Sigmoid colon (tissue), 7 donors: ENCODE results near the gene SYNGR4. TPM values are rescaled to one million over a fixed set of nuclear protein-coding genes. Genes with fewer than 3 reads are reported as not detected.
"Not testable (repeated sequence)": the region's sequence is repeated elsewhere in the genome, so short reads cannot be mapped to it uniquely, and the experiment has no call there.

Experiments
- DNase-seq: peaks from one replicate; pipeline ENCODE4 v3.0.0-alpha.2; 2019
- H3K27ac ChIP-seq, 4 donors: fragments of 200-600 bp; sonication (generic); one replicate each; pipeline ENCODE4 v1.5.1; 2016 to 2019; ENCODE audit warnings: mild to moderate bottlenecking in 1 of 4
- H3K27me3 ChIP-seq, 3 donors: fragments of 200-600 bp; sonication (generic); one replicate each; pipeline ENCODE4 v1.5.1; 2019; ENCODE audit warnings: mild to moderate bottlenecking in 1 of 3
- H3K36me3 ChIP-seq, 4 donors: fragments of 200-600 bp; sonication (generic); one replicate each; pipeline ENCODE4 v1.5.1; 2016 to 2019
- H3K4me1 ChIP-seq, 4 donors: fragments of 200-600 bp; sonication (generic); one replicate each; pipeline ENCODE4 v1.5.1; 2017 to 2019
- H3K4me3 ChIP-seq, 4 donors: fragments of 200-600 bp; sonication (generic); one replicate each; pipeline ENCODE4 v1.5.1; 2017 to 2019; ENCODE audit warnings: mild to moderate bottlenecking in 2 of 4, moderate library complexity in 1 of 4
- H3K9me3 ChIP-seq, 4 donors: fragments of 200-600 bp in 3 of 4; sonication (generic) in 3 of 4; one replicate each; pipeline versions ENCODE4 v1.5.1 to v1.6.1; 2013 to 2019
- CTCF ChIP-seq, 4 experiments: fragments of 450-650 bp in 3 of 4; fragments of 200-600 bp in 1 of 4; IDR thresholded peaks; one replicate each; pipeline ENCODE4 v1.5.1; 2016 to 2019; ENCODE audit warnings: antibody characterized with exemption in 4 of 4, mild to moderate bottlenecking in 3 of 4, moderate library complexity in 2 of 4
- EP300 ChIP-seq, 4 donors: sonication (generic); formaldehyde crosslinking; IDR thresholded peaks; one replicate each; pipeline ENCODE4 v1.6.1; 2017; ENCODE audit warnings: antibody characterized with exemption in 4 of 4
- POLR2A ChIP-seq, 2 donors: fragments of 450-650 bp; IDR thresholded peaks; one replicate each; pipeline ENCODE4 v1.6.1; 2016; ENCODE audit warnings: antibody characterized with exemption in 2 of 2, mild to moderate bottlenecking in 2 of 2, moderate library complexity in 2 of 2
- POLR2AphosphoS5 ChIP-seq, 4 donors: sonication (generic); formaldehyde crosslinking; IDR thresholded peaks; one replicate each; pipeline ENCODE4 v1.6.1; 2017; ENCODE audit warnings: antibody characterized with exemption in 4 of 4
- WGBS, 2 donors: extraction: QIAGEN DNeasy Blood & Tissue Kit; methylation state at CpG; one replicate each; pipeline ENCODE4 v1.1.7; 2013; 5-methylcytosine and 5-hydroxymethylcytosine counted together
- intact Hi-C: fragments of 100-400 bp; cut with DNase I; formaldehyde crosslinking; loops from one replicate; pipeline ENCODE4 v1.15.1; 2023
- polyA plus RNA-seq, 3 donors: library from polyadenylated mRNA; stranded (reverse); fragments of 200-250 nt; gene quantifications; one replicate each; pipeline ENCODE4 v1.2.3, GENCODE V29; 2013
- total RNA-seq, 4 donors: library from RNA; depleted of rRNA; stranded (reverse); fragments of >200 nt; gene quantifications; one replicate each; pipeline ENCODE4 v1.1.0, GENCODE V29; 2016
- donor health status: healthy with polysubstance abuse.
- donor health status: Bipolar disorder and iron deficiency.
- donor health status: healthy.

Gene SYNGR4
- total and polyA plus RNA-seq, 7 donors: 0.25 TPM; not detected in 6

GRCh38 chr19:48365602-48366001 is 1.4 kb downstream of the SYNGR4 start:
- Histone ChIP-seq H3K36me3 (no peaks in the 10 kb centered on the region), H3K9me3 (no peaks in the 10 kb centered on the region), H3K4me3 (no peak overlapping the region), H3K27me3 (no peaks in the 10 kb centered on the region), H3K4me1 (peaks cover 0 to 12% (median 8%) of the 10 kb centered on the region in 4 donors), H3K27ac (no peak overlapping the region)
- DNase-seq: no peak
- intact Hi-C loops: no loop called here
- TF ChIP-seq POLR2AphosphoS5 (IDR thresholded peaks at IDR 0.05) (no peak), CTCF (IDR thresholded peaks at IDR 0.05) (no peak), POLR2A (IDR thresholded peaks at IDR 0.05) (no peak)
- 95 to 96% methylated on average over 11 of the region's 11 CpGs for WGBS, 2 donors

DNA sequence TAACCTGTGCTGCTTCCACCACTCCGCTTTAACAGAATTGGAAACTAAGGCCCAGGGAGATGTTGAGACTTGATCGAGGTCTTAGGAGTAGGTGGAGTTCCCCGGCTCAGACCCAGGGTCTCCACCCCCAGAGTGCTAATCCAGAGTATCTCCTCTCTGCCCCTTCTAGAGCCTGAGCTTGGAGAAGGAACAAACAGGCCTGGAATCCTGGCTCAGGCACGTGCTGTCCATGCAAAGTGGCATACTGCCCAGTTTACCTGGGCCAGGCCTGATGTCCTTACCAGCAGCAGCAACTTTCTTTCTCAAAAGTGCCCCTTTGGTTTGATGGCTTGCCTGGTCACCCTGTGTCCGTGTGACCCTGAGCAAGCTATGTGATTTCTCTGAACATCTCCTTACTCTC is 3.7 kb downstream of the SYNGR4 start:
- 64 to 79% methylated on average over 5 of the region's 5 CpGs for WGBS, 2 donors
- Histone ChIP-seq H3K4me3 (no peak overlapping the region), H3K4me1 (peaks cover 0 to 12% (median 8%) of the 10 kb centered on the region in 4 donors), H3K27me3 (no peaks in the 10 kb centered on the region), H3K9me3 (no peaks in the 10 kb centered on the region), H3K27ac (no peak overlapping the region), H3K36me3 (no peaks in the 10 kb centered on the region)
- intact Hi-C loops: no loop called here
- TF ChIP-seq CTCF (IDR thresholded peaks at IDR 0.05) (no peak), POLR2AphosphoS5 (IDR thresholded peaks at IDR 0.05) (no peak), POLR2A (IDR thresholded peaks at IDR 0.05) (no peak), EP300 (IDR thresholded peaks at IDR 0.05) (no peak)
- DNase-seq: no peak

DNA sequence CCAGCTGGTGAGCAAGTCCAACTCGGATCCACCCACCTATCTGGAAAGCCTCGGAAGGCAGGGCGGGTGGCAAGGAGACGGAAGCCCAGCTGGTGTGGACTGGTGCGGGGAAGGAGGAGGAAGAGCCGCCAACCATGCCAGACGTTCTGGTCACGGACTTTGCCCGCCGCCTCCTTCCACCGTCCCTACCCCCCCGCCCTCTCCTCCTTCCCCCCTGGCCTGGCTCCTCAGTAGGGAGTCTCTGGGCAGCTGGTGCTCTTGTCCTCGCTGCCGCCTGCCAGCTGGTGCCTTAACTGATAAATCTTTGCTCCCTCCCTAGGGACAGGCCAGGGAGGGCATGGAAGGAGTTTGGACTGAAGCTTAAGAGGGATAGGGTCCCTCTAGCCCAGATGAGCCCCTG is 4.8 kb downstream of the SYNGR4 start:
- no peak overlapping the region for H3K4me3 ChIP-seq
- 16 to 71% methylated on average over 14 of the region's 14 CpGs for WGBS, 2 donors
- no peak for DNase-seq
- H3K9me3 ChIP-seq: no peaks in the 10 kb centered on the region
- TF ChIP-seq EP300 (IDR thresholded peaks at IDR 0.05) (no peak), POLR2A (IDR thresholded peaks at IDR 0.05) (no peak), CTCF (IDR thresholded peaks at IDR 0.05) (no peak), POLR2AphosphoS5 (IDR thresholded peaks at IDR 0.05) (no peak)
- intact Hi-C loops: no loop called here
- no peaks in the 10 kb centered on the region for H3K36me3 ChIP-seq
- H3K27me3 ChIP-seq: no peaks in the 10 kb centered on the region
- no peak overlapping the region for H3K27ac ChIP-seq
- H3K4me1 ChIP-seq: peaks cover 0 to 6% (median 5%) of the 10 kb centered on the region in 4 donors

DNA sequence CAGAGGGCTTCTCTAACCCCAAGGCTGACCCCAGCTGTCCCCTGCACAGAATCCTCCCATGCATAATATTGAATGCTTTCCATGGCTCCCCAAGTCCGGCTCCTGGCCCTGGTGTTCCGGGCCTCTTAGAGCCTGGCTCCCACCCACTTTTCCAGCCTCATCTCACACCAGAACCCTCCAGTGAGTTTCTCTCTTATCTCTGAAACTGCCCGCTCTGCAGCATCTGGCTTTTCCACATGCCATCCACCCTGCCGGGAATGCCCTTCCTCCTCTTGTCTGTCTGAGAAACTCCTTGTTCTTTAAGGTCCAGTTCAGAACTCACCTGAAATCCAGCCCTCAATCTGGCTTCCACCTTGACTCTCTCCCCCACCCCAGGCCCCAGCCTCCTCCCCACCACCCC is 6.8 kb downstream of the SYNGR4 start:
- no peaks in the 10 kb centered on the region for H3K9me3 ChIP-seq
- no peak for TF ChIP-seq CTCF (IDR thresholded peaks at IDR 0.05)
- TF ChIP-seq POLR2AphosphoS5 (IDR thresholded peaks at IDR 0.05): no peak
- TF ChIP-seq EP300 (IDR thresholded peaks at IDR 0.05): no peak
- TF ChIP-seq POLR2A (IDR thresholded peaks at IDR 0.05): no peak
- no peak overlapping the region for H3K27ac ChIP-seq
- DNase-seq: no peak
- intact Hi-C loops: no loop called here
- H3K4me3 ChIP-seq: no peak overlapping the region
- WGBS, 2 donors: 78 to 91% methylated on average over 4 of the region's 4 CpGs
- no peaks in the 10 kb centered on the region for H3K36me3 ChIP-seq
- no peaks in the 10 kb centered on the region for H3K27me3 ChIP-seq
- no peaks in the 10 kb centered on the region for H3K4me1 ChIP-seq

GRCh38 chr19:48371367-48371766 is 7.2 kb downstream of the SYNGR4 start:
- H3K36me3 ChIP-seq: no peaks in the 10 kb centered on the region
- 82 to 84% methylated on average over 7 of the region's 7 CpGs for whole genome bisulfite sequencing, 2 donors
- TF ChIP-seq EP300 (IDR thresholded peaks at IDR 0.05) (no peak), POLR2A (IDR thresholded peaks at IDR 0.05) (no peak), POLR2AphosphoS5 (IDR thresholded peaks at IDR 0.05) (no peak)
- intact Hi-C loops: no loop called here
- H3K4me3 ChIP-seq: no peak overlapping the region
- no peaks in the 10 kb centered on the region for H3K4me1 ChIP-seq
- H3K27ac ChIP-seq: no peak overlapping the region
- H3K27me3 ChIP-seq: no peaks in the 10 kb centered on the region
- DNase-seq: no peak
- no peaks in the 10 kb centered on the region for H3K9me3 ChIP-seq

DNA sequence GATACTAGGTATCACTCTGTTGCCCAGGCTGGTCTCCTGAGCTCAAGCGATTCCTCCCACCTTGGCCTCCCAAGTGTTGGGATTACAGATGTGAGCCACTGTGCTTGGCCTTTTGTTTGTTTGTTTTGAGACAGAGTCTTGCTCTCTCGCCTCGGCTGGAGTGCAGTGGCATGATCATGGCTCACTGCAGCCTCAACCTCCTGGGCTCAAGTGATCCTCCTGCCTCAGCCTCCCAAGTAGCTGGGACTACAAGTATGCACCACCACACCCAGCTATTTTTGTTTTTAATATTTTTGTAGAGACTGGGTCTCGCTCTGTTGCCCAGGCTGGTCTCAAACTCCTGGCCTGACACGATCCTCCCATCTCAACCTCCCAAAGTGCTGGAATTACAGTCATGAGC is 7.6 kb downstream of the SYNGR4 start:
- H3K36me3 ChIP-seq, H3K9me3 ChIP-seq, H3K4me3 ChIP-seq, H3K27ac ChIP-seq, DNase-seq, H3K4me1 ChIP-seq, H3K27me3 ChIP-seq, intact Hi-C loops: not testable (repeated sequence)
- WGBS, 2 donors: 88 to 94% methylated on average over 5 of the region's 5 CpGs
